Measurements from ENCODE around the gene TSPAN13. TPM values are rescaled to one million over a fixed set of nuclear protein-coding genes. Genes with fewer than 3 reads are reported as not detected.

TSPAN13 gene
- total and polyA plus RNA-seq, 8 donors: 3.6 to 74.5 (median 35.4) TPM

DNA sequence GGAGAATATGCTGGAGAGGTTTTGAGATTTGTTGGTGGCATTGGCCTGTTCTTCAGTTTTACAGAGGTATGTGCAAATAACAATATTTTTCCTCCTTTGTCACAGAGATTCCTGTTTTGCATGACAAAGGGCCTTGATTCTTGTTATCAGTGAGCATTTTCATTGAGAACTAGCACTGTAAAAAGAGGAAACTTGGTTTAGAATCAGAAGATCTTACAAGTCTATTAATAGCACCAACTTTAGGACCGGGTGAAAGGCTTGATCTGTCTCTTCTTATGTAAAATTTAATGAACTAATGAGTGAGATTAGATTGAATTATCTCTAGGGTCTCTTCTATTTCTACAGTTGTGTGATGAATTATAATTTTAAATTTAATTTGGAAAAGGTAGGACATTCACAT, 25.5 kb downstream of the TSPAN13 start:
- 49 to 80% (median 56%) methylated on average over 1 of the region's 1 CpG for WGBS, 5 donors
- DNase-seq: no peak
- Histone ChIP-seq H3K36me3 (peaks cover 0 to 11% (median 3%) of the 10 kb centered on the region in 4 donors), H3K9me3 (no peaks in the 10 kb centered on the region), H3K27ac (no peak overlapping the region), H3K4me3 (no peak overlapping the region), H3K4me1 (peaks cover 0 to 3% (median 0%) of the 10 kb centered on the region in 4 donors), H3K27me3 (no peaks in the 10 kb centered on the region)
- TF ChIP-seq, protein P1, sequence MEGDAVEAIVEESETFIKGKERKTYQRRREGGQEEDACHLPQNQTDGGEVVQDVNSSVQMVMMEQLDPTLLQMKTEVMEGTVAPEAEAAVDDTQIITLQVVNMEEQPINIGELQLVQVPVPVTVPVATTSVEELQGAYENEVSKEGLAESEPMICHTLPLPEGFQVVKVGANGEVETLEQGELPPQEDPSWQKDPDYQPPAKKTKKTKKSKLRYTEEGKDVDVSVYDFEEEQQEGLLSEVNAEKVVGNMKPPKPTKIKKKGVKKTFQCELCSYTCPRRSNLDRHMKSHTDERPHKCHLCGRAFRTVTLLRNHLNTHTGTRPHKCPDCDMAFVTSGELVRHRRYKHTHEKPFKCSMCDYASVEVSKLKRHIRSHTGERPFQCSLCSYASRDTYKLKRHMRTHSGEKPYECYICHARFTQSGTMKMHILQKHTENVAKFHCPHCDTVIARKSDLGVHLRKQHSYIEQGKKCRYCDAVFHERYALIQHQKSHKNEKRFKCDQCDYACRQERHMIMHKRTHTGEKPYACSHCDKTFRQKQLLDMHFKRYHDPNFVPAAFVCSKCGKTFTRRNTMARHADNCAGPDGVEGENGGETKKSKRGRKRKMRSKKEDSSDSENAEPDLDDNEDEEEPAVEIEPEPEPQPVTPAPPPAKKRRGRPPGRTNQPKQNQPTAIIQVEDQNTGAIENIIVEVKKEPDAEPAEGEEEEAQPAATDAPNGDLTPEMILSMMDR (IDR thresholded peaks at IDR 0.05): no peak
- intact Hi-C loops (cut with DNase I; ENCODE audit: low total_unique reads): no loop called here

DNA sequence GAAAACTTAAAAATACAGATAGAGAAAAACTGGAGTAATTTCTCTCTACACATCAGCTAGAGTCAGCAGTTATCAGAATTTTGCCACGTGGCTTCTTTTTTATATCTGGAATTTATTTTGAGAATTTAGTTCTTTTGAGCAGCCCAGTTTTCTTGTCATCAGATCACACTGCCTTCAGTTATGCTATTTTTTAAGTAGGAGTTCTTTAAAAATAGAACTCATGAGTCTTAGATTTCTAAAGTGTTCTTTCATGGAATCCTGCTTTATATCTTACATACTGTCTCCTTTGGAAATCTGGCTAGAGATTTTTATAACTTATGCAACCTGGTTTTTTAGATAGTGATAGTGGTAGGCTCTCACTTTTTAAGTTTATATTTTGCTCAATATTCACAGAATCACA, 27.0 kb downstream of the TSPAN13 start:
- 75 to 92% (median 82%) methylated on average over 1 of the region's 1 CpG for WGBS, 5 donors
- TF ChIP-seq POLR2AphosphoS5 (IDR thresholded peaks at IDR 0.05) (no peak), POLR2A (IDR thresholded peaks at IDR 0.05) (no peak), EP300 (IDR thresholded peaks at IDR 0.05) (no peak)
- TF ChIP-seq, protein P1 (IDR thresholded peaks at IDR 0.05): no peak
- intact Hi-C loops (cut with DNase I; ENCODE audit: low total_unique reads): no loop called here
- H3K4me1 ChIP-seq: no peaks in the 10 kb centered on the region
- peaks cover 0 to 11% (median 3%) of the 10 kb centered on the region in 4 donors for H3K36me3 ChIP-seq
- H3K4me3 ChIP-seq: no peak overlapping the region
- DNase-seq: no peak
- no peaks in the 10 kb centered on the region for H3K9me3 ChIP-seq
- no peaks in the 10 kb centered on the region for H3K27me3 ChIP-seq
- no peak overlapping the region for H3K27ac ChIP-seq

DNA sequence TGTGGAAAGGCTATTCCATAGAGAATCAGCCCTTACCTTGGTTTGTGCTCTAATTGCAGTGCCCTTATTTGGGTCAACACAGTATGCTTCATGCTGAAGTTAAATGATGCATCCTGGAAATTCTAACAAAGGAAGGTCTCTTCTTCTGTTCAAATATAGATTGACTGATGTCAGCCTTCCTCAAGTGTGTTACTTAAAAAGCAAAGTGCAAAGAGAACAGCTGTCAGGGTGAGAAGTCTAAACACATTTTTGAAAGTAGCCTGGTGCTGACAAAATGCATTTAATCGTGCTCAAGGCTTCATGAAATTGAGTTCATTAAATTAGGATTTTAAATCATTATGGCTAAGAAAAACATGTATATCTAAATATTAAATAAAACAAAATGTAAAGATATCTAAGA, 31.8 kb downstream of the TSPAN13 start:
- peak overlapping the region in 1 of 5 donors; percentile 67 for H3K27ac ChIP-seq

DNA sequence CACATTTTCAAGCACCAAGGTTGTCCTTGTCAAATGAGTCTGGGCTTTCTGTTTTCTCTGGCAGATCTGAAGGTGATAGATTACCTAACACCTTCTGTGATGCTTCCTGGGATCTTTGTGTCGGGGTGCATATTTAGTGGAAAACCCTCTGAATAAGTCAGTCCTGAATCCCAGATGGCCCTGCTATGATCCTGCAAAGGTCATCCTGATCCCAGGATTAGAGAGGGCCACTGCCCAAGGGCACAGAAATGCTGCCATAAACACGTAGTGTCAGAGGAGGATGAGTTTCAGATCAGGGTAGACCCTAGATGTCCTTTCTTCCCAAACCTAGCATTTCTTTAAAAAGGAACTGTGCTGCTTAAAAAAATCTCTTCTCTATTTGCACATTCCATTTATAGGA, 32.3 kb downstream of the TSPAN13 start:
- intact Hi-C loops (cut with DNase I; ENCODE audit: low total_unique reads): no loop called here

More for the DNA sequence above, 31.8 kb downstream of the TSPAN13 start:
- H3K4me3 ChIP-seq: no peak overlapping the region
- WGBS, 5 donors: 60 to 80% (median 68%) methylated on average over 1 of the region's 1 CpG
- no peak for DNase-seq
- no peaks in the 10 kb centered on the region for H3K9me3 ChIP-seq
- intact Hi-C loops (cut with DNase I; ENCODE audit: low total_unique reads): no loop called here
- H3K4me1 ChIP-seq: no peaks in the 10 kb centered on the region
- H3K27me3 ChIP-seq: no peaks in the 10 kb centered on the region
- TF ChIP-seq EP300 (IDR thresholded peaks at IDR 0.05): no peak
- TF ChIP-seq POLR2AphosphoS5 (IDR thresholded peaks at IDR 0.05): no peak
- TF ChIP-seq POLR2A (IDR thresholded peaks at IDR 0.05): no peak
- TF ChIP-seq, protein P1 (IDR thresholded peaks at IDR 0.05): no peak
- peaks cover 0 to 11% (median 3%) of the 10 kb centered on the region in 4 donors for H3K36me3 ChIP-seq

DNA sequence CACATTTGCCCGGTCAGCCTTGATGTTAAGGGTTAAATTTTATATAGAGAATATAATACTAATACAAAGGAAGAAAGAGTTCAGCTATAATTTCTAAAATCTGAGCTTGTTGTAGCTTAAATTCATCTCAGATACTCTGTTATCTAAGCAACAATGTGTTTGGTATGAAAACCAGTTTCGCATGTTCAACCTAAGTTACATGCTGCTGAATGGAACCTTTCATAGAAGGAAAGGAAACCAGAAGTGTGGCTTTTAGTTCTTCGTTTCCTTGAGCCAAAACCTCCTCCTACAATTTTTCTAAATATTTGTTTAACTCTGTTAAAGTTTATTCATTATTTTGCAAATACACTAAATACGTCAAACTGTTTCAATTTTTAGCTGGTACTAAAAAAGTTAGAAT, 32.7 kb downstream of the TSPAN13 start:
- no peaks in the 10 kb centered on the region for H3K9me3 ChIP-seq
- WGBS, 5 donors: 21 to 42% (median 30%) methylated on average over 4 of the region's 4 CpGs
- H3K27ac ChIP-seq: peak overlapping the region in 4 of 5 donors; percentile 27 to 67 (median 41)
- peak in 1 of 2 donors; percentile 72 for DNase-seq
- no peaks in the 10 kb centered on the region for H3K4me1 ChIP-seq
- peak in 1 of 3 donors; percentile 26 for TF ChIP-seq POLR2AphosphoS5 (IDR thresholded peaks at IDR 0.05)
- no peak for TF ChIP-seq POLR2A (IDR thresholded peaks at IDR 0.05)
- no peak for TF ChIP-seq EP300 (IDR thresholded peaks at IDR 0.05)
- H3K4me3 ChIP-seq: no peak overlapping the region
- intact Hi-C loops (cut with DNase I; ENCODE audit: low total_unique reads): no loop called here
- no peaks in the 10 kb centered on the region for H3K27me3 ChIP-seq
- H3K36me3 ChIP-seq: peaks cover 0 to 11% (median 3%) of the 10 kb centered on the region in 4 donors

More for the DNA sequence above, 32.3 kb downstream of the TSPAN13 start:
- Histone ChIP-seq H3K4me3 (no peak overlapping the region), H3K9me3 (no peaks in the 10 kb centered on the region), H3K4me1 (no peaks in the 10 kb centered on the region), H3K36me3 (peaks cover 0 to 11% (median 3%) of the 10 kb centered on the region in 4 donors), H3K27me3 (no peaks in the 10 kb centered on the region), H3K27ac (peak overlapping the region; percentile 24 to 82 (median 49))
- TF ChIP-seq EP300 (IDR thresholded peaks at IDR 0.05) (no peak), POLR2A (IDR thresholded peaks at IDR 0.05) (no peak)
- no peak for DNase-seq
- WGBS, 5 donors: 26 to 52% (median 50%) methylated on average over 2 of the region's 2 CpGs

Measured in stomach (tissue), 9 donors.